Muscle layer of colon (tissue), 2 donors: ENCODE measurements around the gene PYGB.

Source experiments
- H3K27ac ChIP-seq: one replicate; pipeline ENCODE4 v1.7.0; 2013; ENCODE audit warnings: low read depth, mild to moderate bottlenecking, low read length, moderate library complexity
- H3K27me3 ChIP-seq, 2 donors: one replicate each; pipeline ENCODE4 v1.7.0; 2013; ENCODE audit warnings: low read length in 2 of 2, mild to moderate bottlenecking in 2 of 2; ENCODE audit not compliant: insufficient read depth in 2 of 2, control insufficient read depth in 1 of 2
- H3K36me3 ChIP-seq: one replicate; pipeline ENCODE4 v1.7.0; 2013; ENCODE audit warnings: mild to moderate bottlenecking, low read length; ENCODE audit not compliant: insufficient read depth
- H3K4me1 ChIP-seq: one replicate; pipeline ENCODE4 v1.7.0; 2013; ENCODE audit warnings: mild to moderate bottlenecking, low read length; ENCODE audit not compliant: insufficient read depth
- H3K4me3 ChIP-seq, 2 donors: one replicate each; pipeline ENCODE4 v1.7.0; 2013; ENCODE audit warnings: low read length in 2 of 2, low read depth in 1 of 2, mild to moderate bottlenecking in 1 of 2, moderate library complexity in 1 of 2
- H3K9ac ChIP-seq: one replicate; pipeline ENCODE4 v1.7.0; 2013; ENCODE audit warnings: low read length
- H3K9me3 ChIP-seq: one replicate; pipeline ENCODE4 v1.7.0; 2013; ENCODE audit warnings: mild to moderate bottlenecking, low read length
- donor health status: abdominal sarcoma.
- donor health status: Adenocarcinoma of cecum.

PYGB gene

GRCh38 chr20:25314497-25315417 lies 66.9 kb downstream of the PYGB start:
- Histone ChIP-seq H3K9ac (no peak overlapping the region), H3K27ac (no peak overlapping the region), H3K4me1 (peaks cover 20% of the 10 kb centered on the region), H3K4me3 (no peak overlapping the region), H3K27me3 (no peaks in the 10 kb centered on the region), H3K9me3 (no peaks in the 10 kb centered on the region), H3K36me3 (peaks cover under 1% of the 10 kb centered on the region)

- H3K36me3 ChIP-seq = peaks cover 8% of the 10 kb centered on the region
- H3K9me3 ChIP-seq = no peaks in the 10 kb centered on the region
- no peaks in the 10 kb centered on the region for H3K27me3 ChIP-seq
- H3K4me3 ChIP-seq = no peak overlapping the region
- no peak overlapping the region for H3K27ac ChIP-seq
- H3K9ac ChIP-seq = no peak overlapping the region
- H3K4me1 ChIP-seq = peaks cover 11% of the 10 kb centered on the region
Measured at GRCh38 chr20:25315418-25316210, 67.7 kb downstream of the PYGB start.

GRCh38 chr20:25316506-25317190 lies 68.8 kb downstream of the PYGB start:
- H3K27ac ChIP-seq = no peak overlapping the region
- no peaks in the 10 kb centered on the region for H3K9me3 ChIP-seq
- no peak overlapping the region for H3K4me3 ChIP-seq
- H3K36me3 ChIP-seq = peaks cover 8% of the 10 kb centered on the region
- H3K4me1 ChIP-seq = peaks cover under 1% of the 10 kb centered on the region
- no peak overlapping the region for H3K9ac ChIP-seq
- H3K27me3 ChIP-seq = no peaks in the 10 kb centered on the region

GRCh38 chr20:25317351-25318075 lies 69.6 kb downstream of the PYGB start:
- Histone ChIP-seq H3K36me3 (peaks cover 8% of the 10 kb centered on the region), H3K9me3 (no peaks in the 10 kb centered on the region), H3K27ac (no peak overlapping the region), H3K27me3 (no peaks in the 10 kb centered on the region), H3K4me3 (no peak overlapping the region), H3K4me1 (no peaks in the 10 kb centered on the region), H3K9ac (no peak overlapping the region)

GRCh38 chr20:25318471-25319240 lies 70.8 kb downstream of the PYGB start:
- Histone ChIP-seq H3K4me3 (no peak overlapping the region), H3K4me1 (no peaks in the 10 kb centered on the region), H3K9me3 (no peaks in the 10 kb centered on the region), H3K36me3 (peaks cover 8% of the 10 kb centered on the region), H3K9ac (no peak overlapping the region), H3K27me3 (no peaks in the 10 kb centered on the region), H3K27ac (no peak overlapping the region)

- no peak overlapping the region for H3K27ac ChIP-seq
- no peak overlapping the region for H3K9ac ChIP-seq
Measured at GRCh38 chr20:25319241-25320034, 71.6 kb downstream of the PYGB start.

GRCh38 chr20:25320035-25320800 lies 72.3 kb downstream of the PYGB start:
- Histone ChIP-seq H3K27me3 (no peaks in the 10 kb centered on the region), H3K4me1 (no peaks in the 10 kb centered on the region), H3K4me3 (no peak overlapping the region), H3K9ac (no peak overlapping the region), H3K36me3 (peaks cover 8% of the 10 kb centered on the region), H3K27ac (no peak overlapping the region), H3K9me3 (no peaks in the 10 kb centered on the region)

More at GRCh38 chr20:25319241-25320034, 71.6 kb downstream of the PYGB start:
- no peaks in the 10 kb centered on the region for H3K27me3 ChIP-seq
- H3K4me1 ChIP-seq = no peaks in the 10 kb centered on the region
- H3K4me3 ChIP-seq = no peak overlapping the region
- no peaks in the 10 kb centered on the region for H3K9me3 ChIP-seq
- H3K36me3 ChIP-seq = peaks cover 8% of the 10 kb centered on the region

- peaks cover 8% of the 10 kb centered on the region for H3K36me3 ChIP-seq
- no peak overlapping the region for H3K4me3 ChIP-seq
- H3K9ac ChIP-seq = no peak overlapping the region
- no peaks in the 10 kb centered on the region for H3K9me3 ChIP-seq
- H3K27ac ChIP-seq = no peak overlapping the region
- H3K27me3 ChIP-seq = no peaks in the 10 kb centered on the region
- no peaks in the 10 kb centered on the region for H3K4me1 ChIP-seq
Measured at GRCh38 chr20:25321262-25321831, 73.5 kb downstream of the PYGB start.

GRCh38 chr20:25321991-25322390 lies 74.1 kb downstream of the PYGB start:
- H3K4me1 ChIP-seq = no peaks in the 10 kb centered on the region

More at GRCh38 chr20:25321991-25322390, 74.1 kb downstream of the PYGB start:
- Histone ChIP-seq H3K27me3 (no peaks in the 10 kb centered on the region), H3K27ac (no peak overlapping the region), H3K9me3 (no peaks in the 10 kb centered on the region), H3K9ac (no peak overlapping the region), H3K4me3 (no peak overlapping the region), H3K36me3 (peaks cover 8% of the 10 kb centered on the region)
